ENCODE data around the gene CCDC78. TPM values are rescaled to one million over a fixed set of nuclear protein-coding genes. Genes with fewer than 3 reads are reported as not detected.

The CCDC78 gene
- total and polyA plus RNA-seq, 2 of the 4 experiments (the other 2 are of a cell fraction) = 0.54 to 4.6 TPM

DNA sequence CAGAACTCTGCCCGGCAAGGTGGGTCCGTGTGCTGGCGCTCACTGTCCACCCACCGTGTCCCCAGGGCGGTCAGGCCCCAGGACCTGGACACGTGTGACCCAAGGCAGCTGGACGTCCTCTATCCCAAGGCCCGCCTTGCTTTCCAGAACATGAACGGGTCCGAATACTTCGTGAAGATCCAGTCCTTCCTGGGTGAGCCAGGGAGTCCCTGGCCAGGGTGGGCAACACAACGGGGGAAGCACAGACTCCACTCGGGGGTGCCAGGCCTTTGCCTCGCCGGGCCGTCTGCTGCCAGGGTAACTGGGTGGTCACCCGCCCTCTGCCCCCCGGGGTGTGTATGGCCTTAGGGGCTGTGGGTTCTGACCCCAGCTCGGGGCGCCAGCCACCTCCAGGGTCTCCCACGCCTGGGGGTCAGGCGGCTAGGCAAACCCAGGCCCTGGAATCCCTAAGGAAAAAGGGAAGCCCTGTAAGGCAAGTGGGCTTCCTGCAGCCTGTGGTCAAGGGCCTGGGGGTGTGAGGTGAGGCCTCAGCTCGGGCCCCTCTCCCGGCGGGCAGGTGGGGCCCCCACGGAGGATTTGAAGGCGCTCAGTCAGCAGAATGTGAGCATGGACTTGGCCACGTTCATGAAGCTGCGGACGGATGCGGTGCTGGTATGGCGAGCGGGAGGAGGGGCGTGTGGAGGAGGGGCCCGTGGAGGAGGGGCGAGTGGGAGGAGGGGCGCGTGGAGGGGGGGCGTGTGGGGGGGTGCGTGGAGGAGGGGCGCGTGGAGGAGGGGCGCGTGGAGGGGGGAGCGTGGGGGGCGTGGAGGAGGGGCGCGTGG is 40.8 kb upstream of the CCDC78 start:
- ATAC-seq (ENCODE audit: low read depth) = no peak
- Histone ChIP-seq H4K5ac (ENCODE audit: low read depth, low read length) (no peak overlapping the region), H3K27ac (ENCODE audit: insufficient read depth, low read length) (no peak overlapping the region), H3K4me1 (ENCODE audit: control insufficient read depth, insufficient read depth, low read length) (no peaks in the 10 kb centered on the region), H2BK15ac (ENCODE audit: low read depth, low read length) (no peak overlapping the region), H3K27me3 (ENCODE audit: control insufficient read depth, insufficient read depth, low read length) (no peaks in the 10 kb centered on the region; the same call in 1 of the 2 replicates), H2AK5ac (ENCODE audit: low read depth, low read length) (no peak overlapping the region), H2BK20ac (ENCODE audit: low read depth, low read length) (no peak overlapping the region), H3K14ac (replicated peaks; ENCODE audit: low read depth, low read length) (no peak overlapping the region), H3K36me3 (ENCODE audit: control insufficient read depth, insufficient read depth, low read length) (no peaks in the 10 kb centered on the region), H3K9ac (ENCODE audit: low read depth, low read length) (no peak overlapping the region), H2BK120ac (ENCODE audit: low read depth, low read length) (no peak overlapping the region), H2AFZ (replicated peaks; ENCODE audit: low read length, poor library complexity) (no peak overlapping the region), H4K8ac (ENCODE audit: low read depth in 2 of 2, low read length in 2 of 2) (no peak overlapping the region), H2AK9ac (replicated peaks; ENCODE audit: low read depth, low read length, poor library complexity) (no peak overlapping the region), H4K91ac (ENCODE audit: insufficient read depth, low read depth, low read length) (no peak overlapping the region), H3K9me3 (ENCODE audit: control insufficient read depth, insufficient read depth, low read length) (no peaks in the 10 kb centered on the region), H3K79me1 (ENCODE audit: low read depth in 1 of 2, low read length in 2 of 2) (no peaks in the 10 kb centered on the region), H3K4me2 (ENCODE audit: low read depth, low read length) (no peak overlapping the region), H3K23ac (ENCODE audit: low read depth, low read length) (no peak overlapping the region), H3K9me1 (ENCODE audit: insufficient read depth, low read length) (no peaks in the 10 kb centered on the region), H3K4me3 (ENCODE audit: insufficient read depth, low read depth, low read length) (no peak overlapping the region), H3K56ac (ENCODE audit: extremely low read depth, insufficient read depth, low read length) (no peak overlapping the region), H4K20me1 (ENCODE audit: insufficient read depth, low read length) (no peaks in the 10 kb centered on the region), H3K4ac (ENCODE audit: low read depth, low read length) (no peak overlapping the region), H3K18ac (ENCODE audit: low read depth, low read length) (no peak overlapping the region), H2BK5ac (ENCODE audit: low read depth, low read length, poor library complexity, severe bottlenecking) (no peak overlapping the region)
- ChIA-PET CTCF (no interaction called here), POLR2A (ENCODE audit: unreplicated experiment) (no interaction called here)
- BruUV-seq (replicated peaks) = no TSS peak
- intact Hi-C loops (cut with micrococcal nuclease) = no loop called here
- no peak for DNase-seq
- dilution Hi-C loops (cut with HindIII; ENCODE audit: low sequenced_read_pairs, unreplicated experiment) = no loop called here
- no peak for TF ChIP-seq MAFK (IDR thresholded peaks at IDR 0.05; ENCODE audit: low read depth, low read length)
- no peak for TF ChIP-seq CEBPB (IDR thresholded peaks at IDR 0.05; ENCODE audit: low read depth, low read length)
- TF ChIP-seq BHLHE40 (IDR thresholded peaks at IDR 0.05; ENCODE audit: low read depth, low read length) = no peak
- no peak for TF ChIP-seq RCOR1 (IDR thresholded peaks at IDR 0.05; ENCODE audit: insufficient replicate concordance, low read length)
- TF ChIP-seq CHD1 (IDR thresholded peaks at IDR 0.05; ENCODE audit: low read depth, low read length) = no peak
- TF ChIP-seq SMC3 (IDR thresholded peaks at IDR 0.05; ENCODE audit: low read depth, low read length) = no peak
- TF ChIP-seq, protein P1, sequence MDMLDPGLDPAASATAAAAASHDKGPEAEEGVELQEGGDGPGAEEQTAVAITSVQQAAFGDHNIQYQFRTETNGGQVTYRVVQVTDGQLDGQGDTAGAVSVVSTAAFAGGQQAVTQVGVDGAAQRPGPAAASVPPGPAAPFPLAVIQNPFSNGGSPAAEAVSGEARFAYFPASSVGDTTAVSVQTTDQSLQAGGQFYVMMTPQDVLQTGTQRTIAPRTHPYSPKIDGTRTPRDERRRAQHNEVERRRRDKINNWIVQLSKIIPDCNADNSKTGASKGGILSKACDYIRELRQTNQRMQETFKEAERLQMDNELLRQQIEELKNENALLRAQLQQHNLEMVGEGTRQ (IDR thresholded peaks at IDR 0.05; ENCODE audit: low read depth, low read length) = no peak
- no peak for TF ChIP-seq MAZ (IDR thresholded peaks at IDR 0.05; ENCODE audit: borderline replicate concordance, low read depth, low read length)
- TF ChIP-seq, protein P2, sequence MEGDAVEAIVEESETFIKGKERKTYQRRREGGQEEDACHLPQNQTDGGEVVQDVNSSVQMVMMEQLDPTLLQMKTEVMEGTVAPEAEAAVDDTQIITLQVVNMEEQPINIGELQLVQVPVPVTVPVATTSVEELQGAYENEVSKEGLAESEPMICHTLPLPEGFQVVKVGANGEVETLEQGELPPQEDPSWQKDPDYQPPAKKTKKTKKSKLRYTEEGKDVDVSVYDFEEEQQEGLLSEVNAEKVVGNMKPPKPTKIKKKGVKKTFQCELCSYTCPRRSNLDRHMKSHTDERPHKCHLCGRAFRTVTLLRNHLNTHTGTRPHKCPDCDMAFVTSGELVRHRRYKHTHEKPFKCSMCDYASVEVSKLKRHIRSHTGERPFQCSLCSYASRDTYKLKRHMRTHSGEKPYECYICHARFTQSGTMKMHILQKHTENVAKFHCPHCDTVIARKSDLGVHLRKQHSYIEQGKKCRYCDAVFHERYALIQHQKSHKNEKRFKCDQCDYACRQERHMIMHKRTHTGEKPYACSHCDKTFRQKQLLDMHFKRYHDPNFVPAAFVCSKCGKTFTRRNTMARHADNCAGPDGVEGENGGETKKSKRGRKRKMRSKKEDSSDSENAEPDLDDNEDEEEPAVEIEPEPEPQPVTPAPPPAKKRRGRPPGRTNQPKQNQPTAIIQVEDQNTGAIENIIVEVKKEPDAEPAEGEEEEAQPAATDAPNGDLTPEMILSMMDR (conservative IDR thresholded peaks at IDR 0.05; ENCODE audit: low read depth, low read length) = no peak
- no peak for TF ChIP-seq FOS (IDR thresholded peaks at IDR 0.05; ENCODE audit: low read depth, low read length)
- no peak for TF ChIP-seq RFX5 (IDR thresholded peaks at IDR 0.05; ENCODE audit: low read depth, low read length)
- no peak for TF ChIP-seq NFE2L2 (IDR thresholded peaks at IDR 0.05; ENCODE audit: low read depth, low read length)
- no peak for TF ChIP-seq POLR2A (IDR thresholded peaks at IDR 0.05; ENCODE audit: low read depth, low read length)
- TF ChIP-seq RAD21 (IDR thresholded peaks at IDR 0.05; ENCODE audit: low read length) = no peak
- TF ChIP-seq MXI1 (IDR thresholded peaks at IDR 0.05; ENCODE audit: borderline replicate concordance, low read depth, low read length) = no peak
- TF ChIP-seq, protein P3, sequence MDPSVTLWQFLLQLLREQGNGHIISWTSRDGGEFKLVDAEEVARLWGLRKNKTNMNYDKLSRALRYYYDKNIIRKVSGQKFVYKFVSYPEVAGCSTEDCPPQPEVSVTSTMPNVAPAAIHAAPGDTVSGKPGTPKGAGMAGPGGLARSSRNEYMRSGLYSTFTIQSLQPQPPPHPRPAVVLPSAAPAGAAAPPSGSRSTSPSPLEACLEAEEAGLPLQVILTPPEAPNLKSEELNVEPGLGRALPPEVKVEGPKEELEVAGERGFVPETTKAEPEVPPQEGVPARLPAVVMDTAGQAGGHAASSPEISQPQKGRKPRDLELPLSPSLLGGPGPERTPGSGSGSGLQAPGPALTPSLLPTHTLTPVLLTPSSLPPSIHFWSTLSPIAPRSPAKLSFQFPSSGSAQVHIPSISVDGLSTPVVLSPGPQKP (IDR thresholded peaks at IDR 0.05; ENCODE audit: borderline replicate concordance, low read depth, low read length) = no peak
- in situ Hi-C loops (cut with MboI; ENCODE audit: low sequenced_read_pairs) = no loop called here
- WGBS, 2 experiments (ENCODE audit: extremely low coverage in 2 of 2, insufficient read length in 1 of 2) = 78% methylated on average over 13 of the region's 48 CpGs; no CpG with 5 or more reads in 1 of the 2 experiments

Measured in IMR-90 (cell line).